ENCODE measurements around the gene HJURP.
A peak's percentile ranks its signal among the peaks of the same experiment; 100 is the strongest.
"Not testable (repeated sequence)": the region's sequence is repeated elsewhere in the genome, so short reads cannot be mapped to it uniquely, and the experiment has no call there.

Gene HJURP

GRCh38 chr2:233854241-233854981 lies at the start of gene HJURP:
Gene HJURP (minus strand): TSS chr2:233854535. CDS start chr2:233854500, 35 bp downstream.
- peak within 1 kb of the TSS; percentile 91 for H3K9ac ChIP-seq (ENCODE audit: low read depth, low read length)
- H3K9me3 ChIP-seq (ENCODE audit: control insufficient read depth, insufficient read depth, low read length): no peaks in the 10 kb centered on the region
- H3K36me3 ChIP-seq (ENCODE audit: control insufficient read depth, insufficient read depth, low read length): peaks cover 39% of the 10 kb centered on the region
- peak within 1 kb of the TSS; percentile 76 for H3K27ac ChIP-seq (ENCODE audit: low read depth, low read length)
- H3K4me1 ChIP-seq (ENCODE audit: control insufficient read depth, insufficient read depth, low read length): peaks cover 18% of the 10 kb centered on the region
- peak within 1 kb of the TSS; percentile 99 for H3K4me3 ChIP-seq (ENCODE audit: low read depth, low read length)
- H3K27me3 ChIP-seq (ENCODE audit: control insufficient read depth, insufficient read depth, low read length): no peaks in the 10 kb centered on the region

GRCh38 chr2:233901884-233902283 lies 47.5 kb upstream of the HJURP start:
- Histone ChIP-seq H3K9me3 (ENCODE audit: control insufficient read depth, insufficient read depth, low read length) (peaks cover 3% of the 10 kb centered on the region; the same call in 1 of the 2 replicates), H3K4me3 (ENCODE audit: low read depth, low read length) (no peak overlapping the region), H3K27me3 (ENCODE audit: control insufficient read depth, insufficient read depth, low read length) (peaks cover 3% of the 10 kb centered on the region; the same call in 1 of the 2 replicates), H3K27ac (ENCODE audit: low read depth, low read length) (no peak overlapping the region), H3K36me3 (ENCODE audit: control insufficient read depth, insufficient read depth, low read length) (no peaks in the 10 kb centered on the region), H3K9ac (ENCODE audit: low read depth, low read length) (no peak overlapping the region), H3K4me1 (ENCODE audit: control insufficient read depth, insufficient read depth, low read length) (no peaks in the 10 kb centered on the region)

DNA sequence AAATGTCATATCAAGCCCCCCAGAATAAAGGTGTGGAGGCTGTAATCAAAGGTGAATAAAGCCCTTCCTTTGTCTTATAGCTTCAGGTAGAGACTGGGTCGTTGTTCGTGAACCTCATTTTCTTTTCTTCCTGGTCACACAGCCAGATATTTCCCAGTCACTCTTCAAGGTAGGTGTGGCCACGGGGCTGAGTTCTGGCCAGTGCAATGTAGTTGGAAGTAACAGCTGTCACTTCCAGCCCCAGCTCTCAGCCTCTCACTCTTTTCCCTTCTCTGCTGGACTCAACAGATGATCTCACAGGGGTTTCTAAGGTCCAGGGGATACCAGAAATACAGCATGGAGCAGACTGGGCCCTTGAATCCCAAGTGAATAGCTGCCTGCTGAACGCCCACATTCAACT lies 47.0 kb upstream of the HJURP start:
- no peak overlapping the region for H3K4me3 ChIP-seq (ENCODE audit: low read depth, low read length)
- H3K27ac ChIP-seq (ENCODE audit: low read depth, low read length): no peak overlapping the region
- H3K36me3 ChIP-seq (ENCODE audit: control insufficient read depth, insufficient read depth, low read length): no peaks in the 10 kb centered on the region
- H3K27me3 ChIP-seq (ENCODE audit: control insufficient read depth, insufficient read depth, low read length): peaks cover 3% of the 10 kb centered on the region; the same call in 1 of the 2 replicates
- H3K9me3 ChIP-seq (ENCODE audit: control insufficient read depth, insufficient read depth, low read length): peaks cover 3% of the 10 kb centered on the region; the same call in 1 of the 2 replicates
- no peaks in the 10 kb centered on the region for H3K4me1 ChIP-seq (ENCODE audit: control insufficient read depth, insufficient read depth, low read length)
- H3K9ac ChIP-seq (ENCODE audit: low read depth, low read length): no peak overlapping the region

GRCh38 chr2:233896253-233896652 lies 41.9 kb upstream of the HJURP start:
- not testable (repeated sequence) for H3K4me3 ChIP-seq (ENCODE audit: low read depth, low read length); H3K9me3 ChIP-seq (ENCODE audit: control insufficient read depth, insufficient read depth, low read length); H3K27ac ChIP-seq (ENCODE audit: low read depth, low read length); H3K36me3 ChIP-seq (ENCODE audit: control insufficient read depth, insufficient read depth, low read length); H3K27me3 ChIP-seq (ENCODE audit: control insufficient read depth, insufficient read depth, low read length); H3K4me1 ChIP-seq (ENCODE audit: control insufficient read depth, insufficient read depth, low read length); H3K9ac ChIP-seq (ENCODE audit: low read depth, low read length)

GRCh38 chr2:233892793-233893192 lies 38.5 kb upstream of the HJURP start:
- Histone ChIP-seq H3K27ac (ENCODE audit: low read depth, low read length) (no peak overlapping the region), H3K36me3 (ENCODE audit: control insufficient read depth, insufficient read depth, low read length) (no peaks in the 10 kb centered on the region), H3K9ac (ENCODE audit: low read depth, low read length) (no peak overlapping the region), H3K9me3 (ENCODE audit: control insufficient read depth, insufficient read depth, low read length) (no peaks in the 10 kb centered on the region), H3K4me3 (ENCODE audit: low read depth, low read length) (no peak overlapping the region), H3K27me3 (ENCODE audit: control insufficient read depth, insufficient read depth, low read length) (0 out of 2 replicates have a peak, but pooled peaks cover 3% of the 10 kb centered on the region), H3K4me1 (ENCODE audit: control insufficient read depth, insufficient read depth, low read length) (no peaks in the 10 kb centered on the region)

DNA sequence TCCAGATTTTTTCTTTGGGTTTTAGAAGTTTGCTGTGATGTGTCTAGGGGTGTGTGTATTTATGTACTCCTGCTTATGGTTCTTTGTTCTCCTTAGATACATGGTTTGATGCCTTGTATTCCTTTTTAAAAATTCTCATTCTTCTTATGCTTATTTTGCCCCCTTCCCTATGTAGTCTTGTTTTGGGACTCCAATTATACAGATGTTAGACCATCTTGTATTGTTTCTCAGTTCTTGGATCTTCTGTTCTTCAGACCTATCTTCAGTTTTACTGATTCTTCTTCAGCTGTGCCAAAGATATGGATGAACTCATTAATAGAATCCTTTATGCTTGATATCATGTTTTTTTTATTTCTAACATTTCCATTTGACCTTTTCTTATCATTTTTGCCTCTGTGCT lies 28.0 kb upstream of the HJURP start:
- no peaks in the 10 kb centered on the region for H3K36me3 ChIP-seq (ENCODE audit: control insufficient read depth, insufficient read depth, low read length)
- no peak overlapping the region for H3K9ac ChIP-seq (ENCODE audit: low read depth, low read length)
- H3K4me3 ChIP-seq (ENCODE audit: low read depth, low read length): no peak overlapping the region
- no peak overlapping the region for H3K27ac ChIP-seq (ENCODE audit: low read depth, low read length)
- peaks cover 5% of the 10 kb centered on the region; the same call in 1 of the 2 replicates for H3K9me3 ChIP-seq (ENCODE audit: control insufficient read depth, insufficient read depth, low read length)
- H3K27me3 ChIP-seq (ENCODE audit: control insufficient read depth, insufficient read depth, low read length): no peaks in the 10 kb centered on the region
- H3K4me1 ChIP-seq (ENCODE audit: control insufficient read depth, insufficient read depth, low read length): no peaks in the 10 kb centered on the region

DNA sequence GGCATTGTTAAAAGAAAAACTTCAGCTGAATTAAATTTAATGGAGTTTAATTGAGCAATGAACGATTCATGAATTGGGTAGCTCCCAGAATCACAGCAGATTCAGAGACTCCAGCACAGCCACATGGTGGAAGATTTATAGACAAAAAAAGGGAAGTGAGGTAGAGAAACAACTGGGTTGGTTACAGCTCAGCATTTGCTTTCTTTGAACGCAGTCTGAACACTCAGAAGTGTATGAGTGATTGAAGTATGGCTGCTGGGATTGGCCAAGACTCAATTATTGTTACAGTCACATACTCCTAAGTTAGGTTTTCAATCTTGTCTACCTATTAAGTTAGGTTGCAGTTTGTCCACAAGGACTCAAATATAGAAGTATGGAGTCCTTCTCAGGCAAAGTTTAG lies 17.8 kb upstream of the HJURP start:
- H3K27ac ChIP-seq (ENCODE audit: low read depth, low read length): not testable (repeated sequence)
- peaks cover 20% of the 10 kb centered on the region for H3K27me3 ChIP-seq (ENCODE audit: control insufficient read depth, insufficient read depth, low read length)

DNA sequence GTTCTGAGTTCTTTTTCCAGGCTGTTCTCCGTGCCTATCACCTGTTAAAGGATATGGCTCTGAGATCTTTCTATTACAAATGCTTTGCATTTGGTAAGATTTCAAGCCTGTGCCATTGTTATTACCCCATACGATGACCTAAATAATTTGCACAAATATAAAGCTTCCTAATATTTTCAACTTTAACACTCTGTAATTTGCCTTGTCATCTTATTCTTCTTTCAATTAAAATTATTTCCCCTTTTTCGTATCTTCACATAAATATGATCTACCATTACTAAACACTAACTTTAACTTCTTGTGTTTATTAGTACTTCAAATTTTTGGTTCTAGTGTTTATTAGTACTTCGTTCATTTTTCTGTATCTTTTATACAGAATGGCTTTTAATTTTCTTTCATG lies 17.1 kb upstream of the HJURP start:
- H3K27me3 ChIP-seq (ENCODE audit: control insufficient read depth, insufficient read depth, low read length): peaks cover 20% of the 10 kb centered on the region
- no peaks in the 10 kb centered on the region for H3K4me1 ChIP-seq (ENCODE audit: control insufficient read depth, insufficient read depth, low read length)
- H3K4me3 ChIP-seq (ENCODE audit: low read depth, low read length): no peak overlapping the region
- no peaks in the 10 kb centered on the region for H3K9me3 ChIP-seq (ENCODE audit: control insufficient read depth, insufficient read depth, low read length)
- no peak overlapping the region for H3K9ac ChIP-seq (ENCODE audit: low read depth, low read length)
- H3K36me3 ChIP-seq (ENCODE audit: control insufficient read depth, insufficient read depth, low read length): peaks cover 7% of the 10 kb centered on the region
- H3K27ac ChIP-seq (ENCODE audit: low read depth, low read length): no peak overlapping the region

More for the DNA sequence above, 17.8 kb upstream of the HJURP start:
- H3K4me3 ChIP-seq (ENCODE audit: low read depth, low read length); H3K4me1 ChIP-seq (ENCODE audit: control insufficient read depth, insufficient read depth, low read length); H3K36me3 ChIP-seq (ENCODE audit: control insufficient read depth, insufficient read depth, low read length); H3K9me3 ChIP-seq (ENCODE audit: control insufficient read depth, insufficient read depth, low read length); H3K9ac ChIP-seq (ENCODE audit: low read depth, low read length): not testable (repeated sequence)

GRCh38 chr2:233867993-233868532 lies 13.7 kb upstream of the HJURP start, which contains the start of gene MSL3B:
Gene MSL3B (minus strand): TSS chr2:233868386.
- H3K9ac ChIP-seq (ENCODE audit: low read depth, low read length): peak within 1 kb of the TSS; percentile 80
- H3K4me3 ChIP-seq (ENCODE audit: low read depth, low read length): peak within 1 kb of the TSS; percentile 78
- peaks cover 12% of the 10 kb centered on the region for H3K27me3 ChIP-seq (ENCODE audit: control insufficient read depth, insufficient read depth, low read length)
- peaks cover 18% of the 10 kb centered on the region for H3K36me3 ChIP-seq (ENCODE audit: control insufficient read depth, insufficient read depth, low read length)
- no peaks in the 10 kb centered on the region for H3K4me1 ChIP-seq (ENCODE audit: control insufficient read depth, insufficient read depth, low read length)
- no peaks in the 10 kb centered on the region for H3K9me3 ChIP-seq (ENCODE audit: control insufficient read depth, insufficient read depth, low read length)
- no peak within 1 kb of the TSS for H3K27ac ChIP-seq (ENCODE audit: low read depth, low read length)

DNA sequence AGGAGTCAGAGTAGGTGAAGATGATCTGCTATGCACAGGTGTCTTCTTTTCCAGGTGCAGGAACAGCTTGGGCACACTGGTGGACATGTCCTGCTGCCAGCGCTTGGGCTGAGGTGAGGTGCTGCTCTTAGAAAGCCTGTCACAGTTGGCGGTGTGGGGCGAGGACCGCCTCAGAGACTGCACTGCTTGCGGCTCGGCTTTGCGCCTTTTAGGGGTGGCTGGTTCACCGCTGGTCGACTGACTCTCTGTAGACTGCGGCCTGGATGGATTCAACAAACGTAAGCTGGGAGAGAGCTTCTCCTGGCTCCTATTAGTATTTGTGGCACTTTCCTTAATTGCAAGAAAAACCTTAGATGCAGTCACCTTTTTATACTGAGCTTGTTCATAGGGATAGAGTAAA lies 12.1 kb upstream of the HJURP start:
- Histone ChIP-seq H3K36me3 (ENCODE audit: control insufficient read depth, insufficient read depth, low read length) (peaks cover 18% of the 10 kb centered on the region), H3K27me3 (ENCODE audit: control insufficient read depth, insufficient read depth, low read length) (peaks cover 3% of the 10 kb centered on the region; the same call in 1 of the 2 replicates), H3K9ac (ENCODE audit: low read depth, low read length) (no peak overlapping the region), H3K9me3 (ENCODE audit: control insufficient read depth, insufficient read depth, low read length) (no peaks in the 10 kb centered on the region), H3K4me3 (ENCODE audit: low read depth, low read length) (no peak overlapping the region), H3K4me1 (ENCODE audit: control insufficient read depth, insufficient read depth, low read length) (peaks cover 6% of the 10 kb centered on the region), H3K27ac (ENCODE audit: low read depth, low read length) (no peak overlapping the region)

DNA sequence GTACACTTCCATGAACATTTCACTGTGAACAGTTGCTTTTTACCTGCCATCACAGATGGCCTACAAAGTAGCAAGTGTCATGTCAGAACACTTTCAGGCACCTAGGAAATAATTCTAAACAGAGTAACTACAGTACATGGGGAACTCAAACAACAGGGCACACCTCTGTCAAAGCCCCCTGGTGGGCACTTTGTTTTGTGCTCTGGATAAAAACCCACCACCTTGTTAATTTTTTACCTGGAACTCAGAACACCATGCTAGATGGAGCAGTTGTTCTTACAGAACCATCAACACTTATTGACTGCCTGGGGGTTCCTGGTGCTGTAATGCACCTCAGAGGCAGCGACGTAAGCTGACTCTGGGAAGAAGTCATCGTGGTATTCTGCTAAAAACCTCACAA lies 11.5 kb upstream of the HJURP start:
- Histone ChIP-seq H3K9ac (ENCODE audit: low read depth, low read length) (no peak overlapping the region), H3K4me3 (ENCODE audit: low read depth, low read length) (no peak overlapping the region), H3K27ac (ENCODE audit: low read depth, low read length) (no peak overlapping the region), H3K27me3 (ENCODE audit: control insufficient read depth, insufficient read depth, low read length) (0 out of 2 replicates have a peak, but pooled peaks cover under 1% of the 10 kb centered on the region), H3K36me3 (ENCODE audit: control insufficient read depth, insufficient read depth, low read length) (peaks cover 18% of the 10 kb centered on the region), H3K4me1 (ENCODE audit: control insufficient read depth, insufficient read depth, low read length) (peaks cover 6% of the 10 kb centered on the region), H3K9me3 (ENCODE audit: control insufficient read depth, insufficient read depth, low read length) (no peaks in the 10 kb centered on the region)
